A673 (cell line): ENCODE data around the gene HID1.

Experiments
- EZH2 ChIP-seq: fragments of 200-600 bp; sonication (generic); IDR thresholded peaks from 2 replicates; pipeline ENCODE4 v1.6.1; 2017; ENCODE audit warnings: borderline replicate concordance, low read depth, mild to moderate bottlenecking, mixed read lengths, antibody characterized with exemption, low read length; ENCODE audit not compliant: poor library complexity, severe bottlenecking
- TF ChIP-seq, protein P1 (sequence below): fragments of 300-800, 200-600 bp; sonication (generic); conservative IDR thresholded peaks from 2 replicates; pipeline ENCODE4 v1.5.1; 2017; ENCODE audit warnings: low read depth, mild to moderate bottlenecking, antibody characterized with exemption, low read length, moderate library complexity, mixed read lengths

DNA sequence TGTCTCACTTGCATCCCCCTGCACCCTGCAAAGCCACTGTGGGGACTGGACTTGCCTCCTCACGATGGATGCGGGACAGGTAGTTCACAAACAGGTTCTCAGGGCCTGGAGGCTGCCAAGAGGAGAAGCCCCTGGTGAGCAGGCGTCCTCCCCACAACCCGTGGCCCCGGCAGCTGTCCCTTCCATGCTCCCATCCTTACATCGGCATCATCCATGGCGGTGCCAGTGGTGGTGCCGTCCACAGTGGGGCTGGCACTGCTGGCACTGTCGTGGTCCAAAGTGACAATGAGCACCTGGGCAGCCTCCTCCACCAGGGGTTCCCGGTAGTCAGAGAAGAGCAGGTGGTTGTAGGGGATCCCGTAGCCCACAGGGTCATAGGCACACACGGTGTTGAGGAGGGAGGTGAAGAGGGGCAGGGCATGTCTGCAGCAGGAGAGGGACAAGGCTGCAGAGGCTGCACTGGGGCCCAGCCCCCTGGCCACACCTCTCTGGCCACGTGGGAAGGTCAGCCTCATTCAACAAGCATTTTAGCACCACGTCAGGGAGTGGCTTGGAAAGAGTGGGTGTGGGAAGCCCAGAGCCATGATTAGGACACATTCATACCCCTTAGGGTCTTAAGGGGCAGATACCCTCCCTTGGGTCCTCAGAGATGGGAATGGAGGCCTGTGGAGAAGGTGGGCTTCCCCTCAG, 12.6 kb downstream of the HID1 start:
- no peak for TF ChIP-seq EZH2
- TF ChIP-seq, protein P1, sequence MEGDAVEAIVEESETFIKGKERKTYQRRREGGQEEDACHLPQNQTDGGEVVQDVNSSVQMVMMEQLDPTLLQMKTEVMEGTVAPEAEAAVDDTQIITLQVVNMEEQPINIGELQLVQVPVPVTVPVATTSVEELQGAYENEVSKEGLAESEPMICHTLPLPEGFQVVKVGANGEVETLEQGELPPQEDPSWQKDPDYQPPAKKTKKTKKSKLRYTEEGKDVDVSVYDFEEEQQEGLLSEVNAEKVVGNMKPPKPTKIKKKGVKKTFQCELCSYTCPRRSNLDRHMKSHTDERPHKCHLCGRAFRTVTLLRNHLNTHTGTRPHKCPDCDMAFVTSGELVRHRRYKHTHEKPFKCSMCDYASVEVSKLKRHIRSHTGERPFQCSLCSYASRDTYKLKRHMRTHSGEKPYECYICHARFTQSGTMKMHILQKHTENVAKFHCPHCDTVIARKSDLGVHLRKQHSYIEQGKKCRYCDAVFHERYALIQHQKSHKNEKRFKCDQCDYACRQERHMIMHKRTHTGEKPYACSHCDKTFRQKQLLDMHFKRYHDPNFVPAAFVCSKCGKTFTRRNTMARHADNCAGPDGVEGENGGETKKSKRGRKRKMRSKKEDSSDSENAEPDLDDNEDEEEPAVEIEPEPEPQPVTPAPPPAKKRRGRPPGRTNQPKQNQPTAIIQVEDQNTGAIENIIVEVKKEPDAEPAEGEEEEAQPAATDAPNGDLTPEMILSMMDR, result no peak
